Peyer's patch (tissue), 4 donors: ENCODE data around the gene CAST. TPM values are rescaled to one million over a fixed set of nuclear protein-coding genes. Genes with fewer than 3 reads are reported as not detected.

ENCODE experiments used
- DNase-seq, 3 donors: peaks; one replicate each; pipeline ENCODE4 v3.0.0-alpha.2; 2017 to 2019
- H3K27ac ChIP-seq, 4 donors: fragments of 200-600 bp; sonication (generic); one replicate each; pipeline ENCODE4 v1.5.1; 2016 to 2019
- H3K27me3 ChIP-seq, 2 donors: fragments of 200-600 bp; sonication (generic); one replicate each; pipeline ENCODE4 v1.5.1; 2019
- H3K36me3 ChIP-seq, 3 donors: fragments of 200-600 bp; sonication (generic); one replicate each; pipeline ENCODE4 v1.5.1; 2016 to 2019
- H3K4me1 ChIP-seq, 4 donors: fragments of 200-600 bp; sonication (generic); one replicate each; pipeline ENCODE4 v1.5.1; 2016 to 2019
- H3K4me3 ChIP-seq, 4 donors: fragments of 200-600 bp; sonication (generic); 1 replicate in 3 of 4; 2 replicates in 1 of 4; pipeline ENCODE4 v1.5.1; 2016 to 2019; ENCODE audit warnings: mild to moderate bottlenecking in 1 of 4
- H3K9me3 ChIP-seq, 4 donors: fragments of 200-600 bp; sonication (generic); one replicate each; pipeline ENCODE4 v1.5.1; 2016 to 2019; ENCODE audit warnings: mild to moderate bottlenecking in 1 of 4
- CTCF ChIP-seq, 6 experiments: fragments of 450-650 bp in 4 of 6; fragments of 200-600 bp in 2 of 6; sonication (generic) in 1 of 6; IDR thresholded peaks; one replicate each; pipeline ENCODE4 v1.5.1; 2017 to 2019; ENCODE audit warnings: antibody characterized with exemption in 6 of 6, mild to moderate bottlenecking in 3 of 6, moderate library complexity in 1 of 6
- POLR2A ChIP-seq, 2 donors: fragments of 450-650 bp; IDR thresholded peaks; one replicate each; pipeline ENCODE4 v1.5.1; 2017; ENCODE audit warnings: antibody characterized with exemption in 2 of 2, mild to moderate bottlenecking in 2 of 2, moderate library complexity in 2 of 2
- total RNA-seq, 4 donors: library from RNA; depleted of rRNA; stranded (reverse); fragments of >200 nt; gene quantifications; one replicate each; pipeline ENCODE4 v1.1.0, GENCODE V29; 2016

CAST gene
- total RNA-seq, 4 donors from 2014 or later, result 268 to 396 (median 337) TPM

GRCh38 chr5:96687080-96687479, 24.9 kb downstream of the CAST start:
- H3K4me1 ChIP-seq, result no peaks in the 10 kb centered on the region
- TF ChIP-seq CTCF (IDR thresholded peaks at IDR 0.05), result no peak
- TF ChIP-seq POLR2A (IDR thresholded peaks at IDR 0.05), result no peak
- H3K4me3 ChIP-seq, result no peak overlapping the region
- no peaks in the 10 kb centered on the region for H3K27me3 ChIP-seq
- no peak for DNase-seq
- no peaks in the 10 kb centered on the region for H3K9me3 ChIP-seq
- peaks cover 0 to 6% (median 0%) of the 10 kb centered on the region in 3 donors for H3K36me3 ChIP-seq
- no peak overlapping the region for H3K27ac ChIP-seq

GRCh38 chr5:96687812-96688453, 25.8 kb downstream of the CAST start:
- H3K36me3 ChIP-seq, result peaks cover 0 to 6% (median 0%) of the 10 kb centered on the region in 3 donors
- no peaks in the 10 kb centered on the region for H3K9me3 ChIP-seq
- DNase-seq, result no peak
- no peak overlapping the region for H3K27ac ChIP-seq
- H3K4me3 ChIP-seq, result peak overlapping the region in 1 of 4 donors; percentile 26
- no peaks in the 10 kb centered on the region for H3K27me3 ChIP-seq
- no peaks in the 10 kb centered on the region for H3K4me1 ChIP-seq
- no peak for TF ChIP-seq POLR2A (IDR thresholded peaks at IDR 0.05)
- peak in 5 of 6 experiments; percentile 39 to 89 (median 83) for TF ChIP-seq CTCF (IDR thresholded peaks at IDR 0.05)

- Histone ChIP-seq H3K27ac (no peak overlapping the region), H3K4me1 (no peaks in the 10 kb centered on the region)
- TF ChIP-seq POLR2A (IDR thresholded peaks at IDR 0.05), result no peak
- TF ChIP-seq CTCF (IDR thresholded peaks at IDR 0.05), result no peak
Measured at GRCh38 chr5:96690861-96691260, 28.7 kb downstream of the CAST start.

GRCh38 chr5:96691503-96692303, 29.5 kb downstream of the CAST start:
- Histone ChIP-seq H3K27me3 (no peaks in the 10 kb centered on the region), H3K4me1 (no peaks in the 10 kb centered on the region), H3K27ac (no peak overlapping the region), H3K9me3 (no peaks in the 10 kb centered on the region), H3K36me3 (peaks cover 0 to 8% (median 0%) of the 10 kb centered on the region in 3 donors), H3K4me3 (no peak overlapping the region)
- peak in 1 of 3 donors; percentile 64 for DNase-seq
- no peak for TF ChIP-seq POLR2A (IDR thresholded peaks at IDR 0.05)
- peak in 3 of 6 experiments; percentile 12 to 41 (median 13) for TF ChIP-seq CTCF (IDR thresholded peaks at IDR 0.05)

More at GRCh38 chr5:96690861-96691260, 28.7 kb downstream of the CAST start:
- Histone ChIP-seq H3K36me3 (peaks cover 0 to 2% (median 0%) of the 10 kb centered on the region in 3 donors), H3K9me3 (no peaks in the 10 kb centered on the region), H3K4me3 (no peak overlapping the region), H3K27me3 (no peaks in the 10 kb centered on the region)
- no peak for DNase-seq

GRCh38 chr5:96692441-96692840, 30.3 kb downstream of the CAST start:
- TF ChIP-seq CTCF (IDR thresholded peaks at IDR 0.05) (no peak), POLR2A (IDR thresholded peaks at IDR 0.05) (no peak)
- H3K36me3 ChIP-seq, result peaks cover 0 to 13% (median 0%) of the 10 kb centered on the region in 3 donors
- H3K27ac ChIP-seq, result no peak overlapping the region
- no peak for DNase-seq
- H3K4me3 ChIP-seq, result no peak overlapping the region
- no peaks in the 10 kb centered on the region for H3K4me1 ChIP-seq
- no peaks in the 10 kb centered on the region for H3K27me3 ChIP-seq
- H3K9me3 ChIP-seq, result no peaks in the 10 kb centered on the region
